ENCODE results near the gene SPSB1. TPM values are rescaled to one million over a fixed set of nuclear protein-coding genes. Genes with fewer than 3 reads are reported as not detected.

Gene SPSB1
- total RNA-seq, 1 experiment from 2014 or later, result 18.2 TPM

- Mint-ChIP-seq H3K9me3 (ENCODE audit: unreplicated experiment) (peaks cover 11% of the 10 kb centered on the region), H3K27me3 (ENCODE audit: insufficient read depth, unreplicated experiment) (no peaks in the 10 kb centered on the region), H3K4me1 (ENCODE audit: low read depth, unreplicated experiment) (no peaks in the 10 kb centered on the region), H3K27ac (ENCODE audit: unreplicated experiment) (peak overlapping the region; percentile 59), H3K36me3 (ENCODE audit: insufficient read depth, unreplicated experiment) (peaks cover 8% of the 10 kb centered on the region), H3K4me3 (ENCODE audit: unreplicated experiment) (no peak overlapping the region)
- Histone ChIP-seq H3K36me3 (ENCODE audit: control insufficient read depth, insufficient read depth, low read length) (no peaks in the 10 kb centered on the region), H3K4me1 (peaks cover 13% of the 10 kb centered on the region), H3K27me3 (replicated peaks; ENCODE audit: control insufficient read depth, insufficient read depth, low read length) (no peaks in the 10 kb centered on the region), H3K9me3 (no peaks in the 10 kb centered on the region), H3K4me3 (ENCODE audit: low read depth, low read length) (no peak overlapping the region)
- intact Hi-C loops (cut with micrococcal nuclease; ENCODE audit: unreplicated experiment), result no loop called here
- POLR2A ChIA-PET, result interaction anchor here (0.6 to 0.7 kb wide), 2 partner anchors 13 to 99 kb away, joined by 3 to 6 read pairs; no protein-coding TSS in a partner anchor
- BruUV-seq (replicated peaks), result no TSS peak
- CTCF ChIA-PET, result interaction anchor here (0.6 to 1.7 kb wide), 4 partner anchors 10 to 50 kb away, joined by 3 to 6 read pairs (median 4); no protein-coding TSS in a partner anchor
- TF ChIP-seq CTCF (IDR thresholded peaks at IDR 0.05; ENCODE audit: insufficient read depth in 1 of 2, low read depth in 1 of 2, low read length in 1 of 2, severe bottlenecking in 1 of 2, unreplicated experiment in 1 of 2), result no peak
- DNase-seq, result peak; percentile 49 to 76
Observed at GRCh38 chr1:9413071-9413876, 120.6 kb downstream of the SPSB1 start.

- Mint-ChIP-seq H3K27me3 (ENCODE audit: insufficient read depth, unreplicated experiment) (no peaks in the 10 kb centered on the region), H3K36me3 (ENCODE audit: insufficient read depth, unreplicated experiment) (peaks cover 8% of the 10 kb centered on the region), H3K4me1 (ENCODE audit: low read depth, unreplicated experiment) (no peaks in the 10 kb centered on the region), H3K9me3 (ENCODE audit: unreplicated experiment) (peaks cover 11% of the 10 kb centered on the region), H3K4me3 (ENCODE audit: unreplicated experiment) (no peak overlapping the region), H3K27ac (ENCODE audit: unreplicated experiment) (no peak overlapping the region)
- BruUV-seq (replicated peaks), result no TSS peak
- Histone ChIP-seq H3K4me3 (ENCODE audit: low read depth, low read length) (no peak overlapping the region), H3K4me1 (peaks cover 13% of the 10 kb centered on the region), H3K36me3 (ENCODE audit: control insufficient read depth, insufficient read depth, low read length) (no peaks in the 10 kb centered on the region), H3K27me3 (replicated peaks; ENCODE audit: control insufficient read depth, insufficient read depth, low read length) (no peaks in the 10 kb centered on the region), H3K9me3 (no peaks in the 10 kb centered on the region)
- POLR2A ChIA-PET, result interaction anchor here (0.7 kb wide), 1 partner anchor 100 kb away, joined by 3 read pairs; no protein-coding TSS in a partner anchor
- CTCF ChIA-PET, result interaction anchor here (0.9 to 1.7 kb wide), 3 partner anchors 35 to 49 kb away, joined by 3 to 6 read pairs (median 3); no protein-coding TSS in a partner anchor
- intact Hi-C loops (cut with micrococcal nuclease; ENCODE audit: unreplicated experiment), result no loop called here
- no peak for TF ChIP-seq CTCF (IDR thresholded peaks at IDR 0.05; ENCODE audit: insufficient read depth in 1 of 2, low read depth in 1 of 2, low read length in 1 of 2, severe bottlenecking in 1 of 2, unreplicated experiment in 1 of 2)
- DNase-seq, result no peak
Observed at GRCh38 chr1:9413877-9414213, 121.2 kb downstream of the SPSB1 start.

- Histone ChIP-seq H3K27me3 (replicated peaks; ENCODE audit: control insufficient read depth, insufficient read depth, low read length) (no peaks in the 10 kb centered on the region), H3K4me1 (peaks cover 13% of the 10 kb centered on the region), H3K9me3 (no peaks in the 10 kb centered on the region), H3K4me3 (ENCODE audit: low read depth, low read length) (no peak overlapping the region), H3K36me3 (ENCODE audit: control insufficient read depth, insufficient read depth, low read length) (no peaks in the 10 kb centered on the region)
- TF ChIP-seq CTCF (IDR thresholded peaks at IDR 0.05; ENCODE audit: insufficient read depth in 1 of 2, low read depth in 1 of 2, low read length in 1 of 2, severe bottlenecking in 1 of 2, unreplicated experiment in 1 of 2), result no peak
- CTCF ChIA-PET, result no interaction called here
- DNase-seq, result no peak
- no peak overlapping the region for H3K27ac Mint-ChIP-seq (ENCODE audit: unreplicated experiment)
- POLR2A ChIA-PET, result no interaction called here
- intact Hi-C loops (cut with micrococcal nuclease; ENCODE audit: unreplicated experiment), result no loop called here
- no peaks in the 10 kb centered on the region for H3K36me3 Mint-ChIP-seq (ENCODE audit: insufficient read depth, unreplicated experiment)
- H3K27me3 Mint-ChIP-seq (ENCODE audit: insufficient read depth, unreplicated experiment), result no peaks in the 10 kb centered on the region
- H3K4me1 Mint-ChIP-seq (ENCODE audit: low read depth, unreplicated experiment), result no peaks in the 10 kb centered on the region
- no TSS peak for BruUV-seq (replicated peaks)
- H3K4me3 Mint-ChIP-seq (ENCODE audit: unreplicated experiment), result no peak overlapping the region
- H3K9me3 Mint-ChIP-seq (ENCODE audit: unreplicated experiment), result peaks cover under 1% of the 10 kb centered on the region
Observed at GRCh38 chr1:9416506-9416905, 123.8 kb downstream of the SPSB1 start.

All from Caco-2 (cell line).